ENCODE measurements around the gene ZNF90.

DNA sequence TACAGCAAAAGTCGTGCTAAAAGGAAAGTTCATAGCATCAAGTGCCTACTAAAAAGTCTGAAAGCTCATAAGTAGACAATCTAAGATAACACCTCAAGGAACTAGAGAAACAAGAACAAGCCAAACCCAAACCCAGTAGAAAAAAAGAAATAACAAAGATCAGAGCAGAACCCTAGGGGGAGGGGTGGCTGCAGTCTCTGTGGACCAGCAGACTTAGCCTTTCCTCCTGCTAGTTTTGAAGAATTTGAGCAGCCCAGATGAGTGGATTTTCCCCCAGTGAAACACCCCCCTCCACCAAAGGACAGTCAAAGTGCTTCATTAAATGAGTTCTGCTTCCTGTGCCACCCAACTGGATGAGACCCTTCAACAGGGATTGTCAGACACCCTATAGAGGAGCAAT is 86.7 kb downstream of the ZNF90 start:
- TF ChIP-seq, protein P1, sequence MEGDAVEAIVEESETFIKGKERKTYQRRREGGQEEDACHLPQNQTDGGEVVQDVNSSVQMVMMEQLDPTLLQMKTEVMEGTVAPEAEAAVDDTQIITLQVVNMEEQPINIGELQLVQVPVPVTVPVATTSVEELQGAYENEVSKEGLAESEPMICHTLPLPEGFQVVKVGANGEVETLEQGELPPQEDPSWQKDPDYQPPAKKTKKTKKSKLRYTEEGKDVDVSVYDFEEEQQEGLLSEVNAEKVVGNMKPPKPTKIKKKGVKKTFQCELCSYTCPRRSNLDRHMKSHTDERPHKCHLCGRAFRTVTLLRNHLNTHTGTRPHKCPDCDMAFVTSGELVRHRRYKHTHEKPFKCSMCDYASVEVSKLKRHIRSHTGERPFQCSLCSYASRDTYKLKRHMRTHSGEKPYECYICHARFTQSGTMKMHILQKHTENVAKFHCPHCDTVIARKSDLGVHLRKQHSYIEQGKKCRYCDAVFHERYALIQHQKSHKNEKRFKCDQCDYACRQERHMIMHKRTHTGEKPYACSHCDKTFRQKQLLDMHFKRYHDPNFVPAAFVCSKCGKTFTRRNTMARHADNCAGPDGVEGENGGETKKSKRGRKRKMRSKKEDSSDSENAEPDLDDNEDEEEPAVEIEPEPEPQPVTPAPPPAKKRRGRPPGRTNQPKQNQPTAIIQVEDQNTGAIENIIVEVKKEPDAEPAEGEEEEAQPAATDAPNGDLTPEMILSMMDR (IDR thresholded peaks at IDR 0.05) = no peak
- TF ChIP-seq POLR2A (IDR thresholded peaks at IDR 0.05) = no peak

Data from upper lobe of left lung (tissue), 4 donors.